Naive B cell (primary cell): Measurements from ENCODE around the gene EVC. TPM values are rescaled to one million over a fixed set of nuclear protein-coding genes. Genes with fewer than 3 reads are reported as not detected.

Experiments used
- ATAC-seq, 2 donors: fragments of 150-1000 bp; cut with Tn5 transposase; 2 replicates each; pipeline ENCODE4 v1.10.0; 2021; ENCODE audit warnings: low read depth in 2 of 2, mild to moderate bottlenecking in 2 of 2, moderate library complexity in 2 of 2
- DNase-seq: peaks from one replicate; pipeline ENCODE4 v3.0.0; 2022
- H3K27ac Mint-ChIP-seq, 6 donors: one replicate each; pipeline ENCODE4 v1.8.0; 2020 to 2022; ENCODE audit warnings: mild to moderate bottlenecking in 6 of 6, mixed read lengths in 6 of 6, moderate library complexity in 5 of 6, inconsistent platforms in 2 of 6
- H3K27me3 Mint-ChIP-seq, 3 donors: one replicate each; pipeline ENCODE4 v1.8.0; 2021 to 2022; ENCODE audit warnings: mixed read lengths in 3 of 3, mild to moderate bottlenecking in 1 of 3
- H3K36me3 Mint-ChIP-seq, 2 donors: one replicate each; pipeline ENCODE4 v1.8.0; 2020 to 2022; ENCODE audit warnings: mixed read lengths in 2 of 2, inconsistent platforms in 1 of 2, mild to moderate bottlenecking in 1 of 2
- H3K4me1 Mint-ChIP-seq, 3 donors: one replicate each; pipeline ENCODE4 v1.8.0; 2020 to 2022; ENCODE audit warnings: mixed read lengths in 3 of 3, inconsistent platforms in 1 of 3, mild to moderate bottlenecking in 1 of 3, moderate library complexity in 1 of 3
- H3K4me3 Mint-ChIP-seq, 8 donors: one replicate each; pipeline ENCODE4 v1.8.0; 2020 to 2022; ENCODE audit warnings: mild to moderate bottlenecking in 8 of 8, mixed read lengths in 8 of 8, moderate library complexity in 8 of 8, inconsistent platforms in 2 of 8
- H3K9me3 Mint-ChIP-seq, 7 donors: one replicate each; pipeline ENCODE4 v1.8.0; 2020 to 2022; ENCODE audit warnings: mixed read lengths in 7 of 7, mild to moderate bottlenecking in 5 of 7, inconsistent platforms in 2 of 7, moderate library complexity in 1 of 7
- polyA plus RNA-seq, 6 donors: library from polyadenylated mRNA; unstranded; fragments of 300-500 nt; fragmentation: Illumina TruSeq; gene quantifications; one replicate each; pipeline ENCODE4 v1.2.3, GENCODE V29; 2021; ENCODE audit warnings: low read depth in 6 of 6

EVC gene
- polyA plus RNA-seq, 6 donors from 2014 or later: not detected

DNA sequence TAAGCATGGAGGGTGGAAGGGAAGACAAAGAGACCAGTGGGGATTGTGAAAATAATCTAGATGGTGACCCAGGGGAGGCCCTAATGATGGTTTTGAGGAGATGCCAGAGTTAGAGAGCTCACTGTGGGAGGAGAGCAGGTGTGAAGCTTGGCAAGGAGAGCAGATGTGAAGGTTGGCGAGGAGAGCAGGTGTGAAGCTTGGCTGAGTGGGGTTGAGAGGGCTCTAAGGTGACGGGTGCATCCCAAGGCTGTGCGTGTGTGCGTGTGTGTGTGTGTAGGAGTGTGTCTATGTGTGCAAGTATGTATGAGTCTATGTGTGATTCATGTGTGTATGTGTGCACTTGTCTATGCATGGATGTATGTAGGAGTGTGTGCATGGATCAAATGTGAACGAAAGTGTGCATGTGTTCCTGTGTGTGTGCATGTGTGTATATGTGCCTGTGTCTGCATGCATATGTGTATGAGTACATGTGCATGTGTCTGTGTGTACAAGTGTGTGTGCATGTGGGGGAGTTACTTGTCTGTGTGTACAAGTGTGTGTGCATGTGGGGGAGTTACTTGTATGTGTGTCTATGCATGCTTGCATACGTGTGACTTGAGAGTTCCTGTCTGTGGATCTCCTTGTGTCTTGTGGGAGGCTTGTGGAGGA lies 72.0 kb downstream of the EVC start:
- DNase-seq (no peak), ATAC-seq (no peak)
- no peak overlapping the region for H3K4me3 Mint-ChIP-seq
- peaks cover 0 to 6% (median 0%) of the 10 kb centered on the region in 3 donors for H3K27me3 Mint-ChIP-seq
- H3K27ac Mint-ChIP-seq: no peak overlapping the region
- H3K9me3 Mint-ChIP-seq: peaks cover 2 to 8% (median 3%) of the 10 kb centered on the region in 7 donors
- H3K4me1 Mint-ChIP-seq: no peaks in the 10 kb centered on the region
- H3K36me3 Mint-ChIP-seq: no peaks in the 10 kb centered on the region

DNA sequence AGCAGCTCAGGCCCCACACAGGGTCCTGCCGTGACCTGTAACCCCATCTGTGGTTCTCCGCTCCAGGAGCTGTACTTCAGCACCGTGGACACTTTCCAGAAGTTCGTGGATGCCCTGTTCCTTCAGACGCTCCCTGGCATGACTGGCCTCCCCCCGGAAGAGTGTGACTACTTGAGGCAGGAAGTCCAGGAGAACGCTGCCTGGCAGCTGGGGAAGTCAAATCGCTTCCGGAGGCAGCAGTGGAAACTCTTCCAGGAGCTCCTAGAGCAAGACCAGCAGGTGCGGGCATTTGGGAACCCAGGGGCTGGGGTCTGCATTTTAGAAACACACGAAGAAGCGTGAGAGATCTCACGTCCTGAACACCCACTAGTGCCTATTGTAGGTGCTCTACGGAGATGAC lies 72.5 kb downstream of the EVC start:
- Mint-ChIP-seq H3K27ac (peak overlapping the region in 1 of 6 donors; percentile 9), H3K4me3 (no peak overlapping the region), H3K4me1 (no peaks in the 10 kb centered on the region), H3K9me3 (peaks cover 4 to 13% (median 7%) of the 10 kb centered on the region in 7 donors), H3K27me3 (peaks cover 0 to 6% (median 0%) of the 10 kb centered on the region in 3 donors), H3K36me3 (peaks cover 0 to 5% of the 10 kb centered on the region in 2 donors)
- ATAC-seq (no peak), DNase-seq (no peak)

DNA sequence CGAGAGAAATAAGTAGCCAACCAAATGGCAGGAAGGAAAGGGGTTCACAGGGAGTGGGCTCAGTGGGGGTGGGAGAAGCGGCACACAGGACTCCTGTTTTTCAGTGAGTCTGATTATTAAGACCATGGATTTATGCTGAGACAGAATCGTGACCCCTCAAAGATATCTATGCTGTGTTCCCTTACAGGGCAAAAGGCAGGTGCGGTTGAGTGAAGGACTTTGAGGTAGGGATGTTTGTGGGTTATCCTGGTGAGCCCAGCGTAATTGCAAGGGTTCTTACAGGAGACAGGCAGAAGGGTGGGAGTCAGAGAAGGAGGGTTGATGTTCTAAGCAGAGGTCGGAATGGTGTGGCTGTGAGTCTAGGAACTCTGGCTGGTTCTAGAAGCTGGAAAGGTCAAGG lies 73.0 kb downstream of the EVC start:
- peaks cover 0 to 9% of the 10 kb centered on the region in 2 donors for H3K36me3 Mint-ChIP-seq
- H3K27ac Mint-ChIP-seq: no peak overlapping the region
- H3K9me3 Mint-ChIP-seq: peaks cover 4 to 18% (median 9%) of the 10 kb centered on the region in 7 donors
- H3K4me3 Mint-ChIP-seq: no peak overlapping the region
- ATAC-seq (no peak), DNase-seq (no peak)
- peaks cover 0 to 6% (median 0%) of the 10 kb centered on the region in 3 donors for H3K27me3 Mint-ChIP-seq
- no peaks in the 10 kb centered on the region for H3K4me1 Mint-ChIP-seq

DNA sequence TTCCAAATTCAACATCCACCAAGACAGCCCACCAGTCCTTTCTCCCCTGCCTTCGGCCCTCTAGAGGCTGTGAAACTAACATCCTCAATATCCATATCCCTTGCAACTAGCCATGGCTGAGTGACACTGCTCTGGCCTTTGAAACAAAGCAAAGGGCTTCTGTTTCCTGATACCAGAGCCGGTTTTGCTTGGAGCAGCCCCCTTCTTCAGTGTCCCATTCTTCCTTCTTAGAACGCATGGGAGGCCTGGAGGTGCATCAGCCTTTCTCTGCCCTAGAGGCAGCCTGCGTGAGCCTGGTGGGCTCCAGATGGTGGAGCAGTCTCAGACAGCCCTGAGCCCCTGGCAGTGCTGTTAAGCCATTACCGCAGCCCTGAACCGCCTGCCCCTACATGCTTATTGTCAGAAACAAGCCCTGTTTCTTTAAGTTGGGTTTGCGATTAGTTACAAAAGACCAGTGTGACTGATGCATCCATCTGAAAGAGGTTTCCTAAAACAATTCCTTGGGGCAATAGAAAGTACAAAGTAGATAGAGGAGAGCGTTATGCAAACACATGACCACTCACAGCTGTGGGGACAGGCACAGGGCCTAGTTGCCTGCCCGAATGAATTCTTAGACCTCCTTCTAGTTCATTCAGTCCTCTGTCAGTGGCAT lies 74.1 kb downstream of the EVC start:
- H3K27ac Mint-ChIP-seq: no peak overlapping the region
- H3K9me3 Mint-ChIP-seq: peaks cover 4 to 18% (median 9%) of the 10 kb centered on the region in 7 donors
- peaks cover 0 to 9% of the 10 kb centered on the region in 2 donors for H3K36me3 Mint-ChIP-seq
- DNase-seq (no peak), ATAC-seq (no peak)
- H3K4me1 Mint-ChIP-seq: no peaks in the 10 kb centered on the region
- no peak overlapping the region for H3K4me3 Mint-ChIP-seq
- peaks cover 0 to 6% (median 0%) of the 10 kb centered on the region in 3 donors for H3K27me3 Mint-ChIP-seq

DNA sequence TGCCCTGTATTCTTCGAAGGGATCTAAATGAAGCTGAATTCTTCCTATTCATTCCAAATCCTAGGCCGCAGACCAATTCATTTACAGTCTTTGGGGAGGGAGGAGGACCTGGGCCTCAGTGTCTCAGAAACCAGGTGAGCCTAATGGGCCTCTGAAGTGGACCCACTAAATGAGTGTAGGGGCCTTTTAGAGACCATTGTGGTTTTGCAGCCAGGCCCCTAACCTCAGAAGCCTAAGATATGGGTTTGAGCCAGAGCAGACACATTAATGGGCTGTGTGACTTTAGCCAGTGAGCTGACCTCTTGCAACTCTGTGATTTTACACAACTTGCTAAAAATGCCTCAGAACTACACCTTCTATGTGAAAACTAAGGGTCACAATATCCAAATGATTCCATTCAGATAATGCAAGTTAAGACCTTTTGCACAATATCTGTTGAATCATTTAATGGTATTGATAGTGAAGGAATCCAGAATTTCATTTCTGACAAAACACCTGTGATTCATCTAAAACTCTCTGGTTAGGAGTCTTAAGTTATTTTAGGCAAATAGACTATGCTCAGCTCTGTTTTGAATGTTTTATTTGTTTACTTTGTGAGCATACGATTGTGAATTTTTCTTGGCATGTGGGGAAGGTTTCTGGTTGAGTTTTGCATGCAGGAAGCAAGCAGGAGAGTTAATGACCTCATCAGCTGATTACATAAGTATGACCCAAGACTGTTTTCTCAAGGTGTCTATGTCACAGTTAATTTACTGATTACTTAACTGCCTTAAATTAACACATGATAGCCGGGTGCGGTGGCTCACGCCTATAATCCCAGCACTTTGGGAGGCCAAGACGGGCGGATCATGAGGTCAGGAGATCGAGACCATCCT lies 75.0 kb downstream of the EVC start:
- Mint-ChIP-seq H3K4me3 (peak overlapping the region in 1 of 8 donors; percentile 10), H3K36me3 (peaks cover 0 to 9% of the 10 kb centered on the region in 2 donors), H3K9me3 (peaks cover 4 to 18% (median 9%) of the 10 kb centered on the region in 7 donors), H3K27ac (no peak overlapping the region), H3K4me1 (no peaks in the 10 kb centered on the region), H3K27me3 (peaks cover 0 to 3% (median 0%) of the 10 kb centered on the region in 3 donors)
- ATAC-seq (no peak), DNase-seq (no peak)

DNA sequence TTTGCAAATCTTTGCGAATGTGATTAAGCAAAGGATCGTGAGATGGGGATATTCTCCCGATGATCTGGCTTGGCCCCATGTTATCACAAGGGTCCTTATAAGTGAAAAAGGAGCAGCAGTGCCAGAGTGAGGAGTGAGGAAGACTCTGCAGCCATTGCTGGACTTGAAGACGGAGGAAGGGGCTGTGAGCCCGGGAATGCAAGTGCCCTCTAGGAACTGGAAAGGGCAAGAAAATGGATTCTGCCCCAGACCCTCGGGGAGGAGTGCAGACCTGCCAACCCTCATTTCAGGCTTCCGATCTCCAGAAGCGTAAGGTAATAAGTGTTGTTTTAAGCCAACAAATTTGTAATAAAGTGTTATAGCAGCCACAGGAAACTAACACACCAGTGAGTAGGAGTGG lies 76.3 kb downstream of the EVC start:
- H3K27ac Mint-ChIP-seq: no peak overlapping the region
- H3K4me1 Mint-ChIP-seq: no peaks in the 10 kb centered on the region
- ATAC-seq (no peak), DNase-seq (no peak)
- peaks cover 4 to 18% (median 9%) of the 10 kb centered on the region in 7 donors for H3K9me3 Mint-ChIP-seq
- no peaks in the 10 kb centered on the region for H3K27me3 Mint-ChIP-seq
- H3K36me3 Mint-ChIP-seq: peaks cover 0 to 9% of the 10 kb centered on the region in 2 donors
- no peak overlapping the region for H3K4me3 Mint-ChIP-seq

DNA sequence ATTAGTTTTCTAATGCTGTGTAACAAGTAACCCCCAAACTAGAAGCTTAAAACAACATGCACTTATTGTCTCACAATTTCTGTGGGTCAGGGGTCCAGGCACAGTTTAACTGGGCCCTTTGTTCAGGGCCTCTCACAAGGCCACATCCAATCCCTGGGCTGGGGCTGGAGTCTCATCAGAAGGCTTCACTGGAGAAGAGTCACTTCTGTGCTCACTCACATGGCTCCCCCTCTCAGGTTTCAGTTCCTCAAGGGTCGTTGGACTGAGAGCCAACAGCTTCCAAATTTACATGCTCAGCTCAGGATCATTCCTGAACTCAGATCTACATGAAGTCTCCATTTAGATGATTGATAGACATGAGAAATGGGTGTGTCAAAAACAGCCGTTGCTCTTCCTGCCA lies 77.1 kb downstream of the EVC start:
- peaks cover 0 to 9% of the 10 kb centered on the region in 2 donors for H3K36me3 Mint-ChIP-seq
- no peak for ATAC-seq
- H3K9me3 Mint-ChIP-seq: peaks cover 4 to 18% (median 9%) of the 10 kb centered on the region in 7 donors
- H3K27me3 Mint-ChIP-seq: no peaks in the 10 kb centered on the region
- no peak overlapping the region for H3K4me3 Mint-ChIP-seq
- H3K27ac Mint-ChIP-seq: no peak overlapping the region
- H3K4me1 Mint-ChIP-seq: no peaks in the 10 kb centered on the region
- DNase-seq: no peak

DNA sequence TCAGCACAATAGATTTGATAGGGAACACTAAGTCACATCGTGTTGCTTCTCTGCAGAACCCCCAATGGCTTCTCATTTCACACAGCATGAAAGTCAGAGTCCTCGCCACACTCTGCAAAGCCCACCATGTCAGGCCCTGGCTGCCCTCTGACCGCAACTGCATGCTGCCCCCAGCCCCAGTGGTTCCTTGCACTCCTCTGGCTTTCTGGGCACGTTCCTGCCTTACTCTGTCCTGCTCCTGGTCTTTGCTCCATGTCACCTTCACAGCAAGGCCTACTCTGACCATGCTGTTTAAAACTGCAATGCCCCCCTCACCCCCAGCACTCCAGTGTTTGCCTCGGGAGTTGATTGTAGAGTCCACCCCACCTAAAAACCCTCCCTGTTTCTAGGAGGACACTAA lies 78.1 kb downstream of the EVC start:
- ATAC-seq: no peak
- no peaks in the 10 kb centered on the region for H3K4me1 Mint-ChIP-seq
- no peak overlapping the region for H3K27ac Mint-ChIP-seq
- H3K9me3 Mint-ChIP-seq: peaks cover 4 to 18% (median 9%) of the 10 kb centered on the region in 7 donors
- peaks cover 0 to 9% of the 10 kb centered on the region in 2 donors for H3K36me3 Mint-ChIP-seq
- no peak for DNase-seq
- no peak overlapping the region for H3K4me3 Mint-ChIP-seq
- H3K27me3 Mint-ChIP-seq: no peaks in the 10 kb centered on the region

DNA sequence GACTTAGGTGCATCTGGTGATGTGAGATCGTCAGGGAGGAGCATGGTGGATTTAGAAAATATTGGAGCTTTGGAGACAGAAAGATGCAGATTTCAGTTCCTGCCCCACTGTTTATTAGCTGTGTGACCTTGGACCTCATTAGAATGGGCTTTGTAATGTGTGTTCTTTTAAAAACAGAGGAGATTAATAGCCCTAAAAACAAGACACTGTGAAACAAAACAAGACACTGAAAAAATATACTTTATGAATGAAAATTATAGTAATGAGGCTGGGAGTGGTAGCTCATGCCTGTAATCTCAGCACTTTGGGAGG lies 79.5 kb downstream of the EVC start:
- ATAC-seq: no peak
- Mint-ChIP-seq H3K4me1 (no peaks in the 10 kb centered on the region), H3K27me3 (no peaks in the 10 kb centered on the region), H3K36me3 (peaks cover 0 to 9% of the 10 kb centered on the region in 2 donors), H3K4me3 (no peak overlapping the region), H3K9me3 (peaks cover 4 to 18% (median 9%) of the 10 kb centered on the region in 7 donors), H3K27ac (peak overlapping the region in 1 of 6 donors; percentile 33)
- DNase-seq: no peak

DNA sequence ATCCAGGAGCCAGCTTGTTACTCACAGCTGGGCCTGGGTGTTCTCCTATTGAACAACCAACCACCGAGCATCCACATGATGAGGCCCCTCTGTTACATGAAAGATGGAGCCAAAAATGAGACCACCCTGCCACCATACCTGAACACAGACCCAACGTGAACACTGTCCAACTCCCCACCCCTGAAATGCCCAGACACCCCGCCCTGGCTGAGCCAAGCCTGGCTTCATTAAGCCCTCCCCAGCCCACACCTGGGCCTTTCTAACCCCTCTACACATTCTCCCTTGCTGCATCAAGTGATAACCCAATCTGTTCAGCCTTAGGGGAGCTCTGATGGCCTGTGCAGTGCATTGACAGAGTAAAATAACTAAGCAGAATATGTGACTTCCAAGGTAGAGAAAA lies 80.7 kb downstream of the EVC start:
- peaks cover 0 to 17% of the 10 kb centered on the region in 2 donors for H3K36me3 Mint-ChIP-seq
- no peaks in the 10 kb centered on the region for H3K4me1 Mint-ChIP-seq
- H3K4me3 Mint-ChIP-seq: no peak overlapping the region
- ATAC-seq (no peak), DNase-seq (no peak)
- no peak overlapping the region for H3K27ac Mint-ChIP-seq
- H3K27me3 Mint-ChIP-seq: no peaks in the 10 kb centered on the region
- peaks cover 7 to 23% (median 10%) of the 10 kb centered on the region in 7 donors for H3K9me3 Mint-ChIP-seq

DNA sequence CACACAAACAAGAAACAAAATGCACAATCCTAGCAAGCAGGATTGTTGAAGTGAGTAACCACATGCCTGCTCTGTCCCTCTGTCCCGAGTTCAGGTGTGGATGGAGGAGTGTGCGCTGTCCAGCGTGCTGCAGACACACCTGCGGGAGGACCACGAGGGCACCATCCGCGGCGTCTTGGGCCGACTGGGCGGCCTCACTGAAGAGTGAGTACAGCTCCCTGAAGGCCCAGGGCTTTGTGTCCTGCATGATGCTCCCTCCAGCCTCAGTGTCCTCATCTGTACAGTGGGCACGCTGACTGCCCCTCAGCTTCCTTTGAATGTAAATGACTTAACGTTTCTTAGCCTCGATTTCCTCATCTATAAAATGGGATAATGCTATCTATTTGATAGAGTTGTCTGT lies 82.5 kb downstream of the EVC start:
- Mint-ChIP-seq H3K27ac (no peak overlapping the region), H3K4me3 (no peak overlapping the region), H3K9me3 (peaks cover under 1 to 9% (median 6%) of the 10 kb centered on the region in 7 donors)

DNA sequence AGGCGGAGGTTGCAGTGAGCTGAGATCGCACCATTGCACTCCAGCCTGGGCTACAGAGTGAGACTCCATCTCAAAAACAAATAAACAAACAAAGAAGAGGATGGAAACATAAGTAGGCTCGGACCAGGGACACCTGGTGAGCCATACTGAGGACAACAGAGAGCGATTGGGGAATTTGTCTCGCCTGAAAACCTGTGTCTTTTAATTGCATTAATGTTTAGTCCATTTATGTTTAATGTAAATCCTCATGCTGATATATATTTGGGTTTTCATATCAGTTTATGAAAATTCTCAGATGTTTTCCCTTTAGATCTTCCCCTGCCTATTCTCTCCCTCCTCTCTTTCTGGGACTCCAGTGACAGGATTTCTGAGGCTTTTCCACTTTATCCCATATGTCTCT lies 84.6 kb downstream of the EVC start:
- Mint-ChIP-seq H3K36me3 (peaks cover 0 to 7% of the 10 kb centered on the region in 2 donors), H3K27ac (peak overlapping the region in 1 of 6 donors; percentile 39), H3K27me3 (peaks cover 0 to 4% (median 0%) of the 10 kb centered on the region in 3 donors), H3K9me3 (peaks cover 0 to 5% (median 3%) of the 10 kb centered on the region in 7 donors), H3K4me3 (no peak overlapping the region), H3K4me1 (no peaks in the 10 kb centered on the region)
- ATAC-seq (no peak), DNase-seq (no peak)

More for the DNA sequence above, 82.5 kb downstream of the EVC start:
- peaks cover 0 to 4% (median 0%) of the 10 kb centered on the region in 3 donors for H3K27me3 Mint-ChIP-seq
- no peaks in the 10 kb centered on the region for H3K4me1 Mint-ChIP-seq
- DNase-seq (no peak), ATAC-seq (no peak)
- peaks cover 0 to 12% of the 10 kb centered on the region in 2 donors for H3K36me3 Mint-ChIP-seq

DNA sequence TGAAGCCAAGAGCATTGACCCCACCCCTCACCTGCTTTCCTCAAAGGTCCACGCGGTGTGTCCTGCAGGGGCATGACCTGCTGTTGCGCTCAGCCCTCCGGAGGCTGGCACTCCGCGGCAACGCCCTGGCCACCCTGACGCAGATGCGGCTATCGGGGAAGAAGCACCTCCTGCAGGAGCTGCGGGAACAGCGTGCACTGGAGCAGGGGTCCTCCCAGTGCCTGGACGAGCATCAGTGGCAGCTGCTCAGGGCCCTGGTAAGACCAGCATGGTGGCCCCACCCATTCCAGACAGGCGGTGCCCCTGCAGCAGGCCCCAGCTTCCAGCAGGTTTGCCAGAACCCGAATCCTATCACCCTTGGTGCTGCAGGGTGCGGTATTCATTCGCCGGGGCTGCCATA lies 86.0 kb downstream of the EVC start:
- no peaks in the 10 kb centered on the region for H3K4me1 Mint-ChIP-seq
- peaks cover 0 to 5% (median 3%) of the 10 kb centered on the region in 7 donors for H3K9me3 Mint-ChIP-seq
- DNase-seq: no peak
- peaks cover 0 to 4% (median 0%) of the 10 kb centered on the region in 3 donors for H3K27me3 Mint-ChIP-seq
- H3K27ac Mint-ChIP-seq: no peak overlapping the region
- H3K4me3 Mint-ChIP-seq: no peak overlapping the region
- peaks cover 0 to 7% of the 10 kb centered on the region in 2 donors for H3K36me3 Mint-ChIP-seq
- ATAC-seq: no peak
